SU-DHL-6 (cell line): ENCODE measurements around the gene TRAK2.

ENCODE experiments used
- H2AFZ ChIP-seq: fragments of 200-600 bp; sonication (generic); 2 replicates; pipeline ENCODE4 v1.6.1; 2014; ENCODE audit warnings: low read depth, mild to moderate bottlenecking, moderate library complexity, mixed read lengths, antibody characterized with exemption, low read length; ENCODE audit not compliant: severe bottlenecking
- H3F3A ChIP-seq: fragments of 200-600 bp; shearing (Covaris generic); 2 replicates; pipeline ENCODE4 v1.6.0; 2016; ENCODE audit warnings: antibody characterized with exemption, mild to moderate bottlenecking; ENCODE audit not compliant: insufficient read depth
- H3K27ac ChIP-seq: fragments of 200-600 bp; sonication (generic); 2 replicates; pipeline ENCODE4 v1.5.1; 2016; ENCODE audit warnings: low read depth, mild to moderate bottlenecking, low read length, moderate library complexity, mixed read lengths
- H3K27me3 ChIP-seq: fragments of 200-600 bp; sonication (generic), shearing (Covaris generic); 2 replicates; pipeline ENCODE4 v1.6.0; 2014; ENCODE audit warnings: mild to moderate bottlenecking, low read length
- H3K36me3 ChIP-seq: fragments of 200-600 bp; sonication (generic); 2 replicates; pipeline ENCODE4 v1.6.1; 2014; ENCODE audit warnings: mild to moderate bottlenecking, low read length, mixed read lengths
- H3K4me2 ChIP-seq: fragments of 300-600, 200-600 bp; shearing (Covaris generic), sonication (generic); 2 replicates; pipeline ENCODE4 v1.6.0; 2014; ENCODE audit warnings: low read length, low read depth, mild to moderate bottlenecking; ENCODE audit not compliant: poor library complexity, severe bottlenecking
- H3K4me3 ChIP-seq: fragments of 200-600 bp; sonication (generic); 2 replicates; pipeline ENCODE4 v1.5.1; 2014; ENCODE audit warnings: antibody characterized with exemption, low read length, mild to moderate bottlenecking, mixed read lengths; ENCODE audit not compliant: insufficient read depth, poor library complexity, severe bottlenecking
- H3K79me2 ChIP-seq: fragments of 200-600 bp; sonication (generic); 2 replicates; pipeline ENCODE4 v1.6.1; 2014; ENCODE audit warnings: mild to moderate bottlenecking, low read length, moderate library complexity; ENCODE audit not compliant: insufficient read depth
- H3K9ac ChIP-seq: fragments of 200-600 bp; sonication (generic); 2 replicates; pipeline ENCODE4 v1.7.0; 2014; ENCODE audit warnings: mild to moderate bottlenecking, low read length
- H3K9me2 ChIP-seq: fragments of 200-600 bp; sonication (generic); replicated peaks from 2 replicates; pipeline ENCODE4 v1.6.1; 2014; ENCODE audit warnings: low read length; ENCODE audit not compliant: insufficient read depth
- H3K9me3 ChIP-seq: fragments of 200-600 bp; sonication (generic); 2 replicates; pipeline ENCODE4 v1.6.1; 2014; ENCODE audit warnings: low read length, mixed read lengths; ENCODE audit not compliant: insufficient read depth
- H4K20me1 ChIP-seq: fragments of 200-600 bp; sonication (generic); 2 replicates; pipeline ENCODE4 v1.6.1; 2014; ENCODE audit warnings: low read depth, mild to moderate bottlenecking, antibody characterized with exemption, low read length, moderate library complexity, mixed read lengths
- EZH2phosphoT487 ChIP-seq: fragments of 200-600 bp; sonication (generic), shearing (Covaris generic); conservative IDR thresholded peaks from 2 replicates; pipeline ENCODE4 v1.6.1; 2018; ENCODE audit warnings: mild to moderate bottlenecking, antibody characterized with exemption, low read length, moderate library complexity, mixed read lengths
- TF ChIP-seq, protein P1 (sequence below): fragments of 200-600 bp; sonication (generic); IDR thresholded peaks from one replicate; pipeline ENCODE4 v1.5.1; 2017; ENCODE audit warnings: antibody characterized with exemption, mild to moderate bottlenecking, low read length, moderate library complexity; ENCODE audit not compliant: insufficient read depth, poor library complexity, severe bottlenecking

TRAK2 gene

GRCh38 chr2:201425952-201426351, 25.3 kb downstream of the TRAK2 start:
- Histone ChIP-seq H4K20me1 (no peaks in the 10 kb centered on the region), H3K9me3 (no peaks in the 10 kb centered on the region), H3K27me3 (no peaks in the 10 kb centered on the region), H3K4me3 (no peak overlapping the region), H3K36me3 (no peaks in the 10 kb centered on the region), H3K9ac (no peak overlapping the region), H3F3A (no peaks in the 10 kb centered on the region; the same call in 1 of the 2 replicates), H2AFZ (no peak overlapping the region), H3K4me2 (no peak overlapping the region), H3K27ac (no peak overlapping the region), H3K9me2 (no peaks in the 10 kb centered on the region), H3K79me2 (no peaks in the 10 kb centered on the region)
- TF ChIP-seq, protein P1, sequence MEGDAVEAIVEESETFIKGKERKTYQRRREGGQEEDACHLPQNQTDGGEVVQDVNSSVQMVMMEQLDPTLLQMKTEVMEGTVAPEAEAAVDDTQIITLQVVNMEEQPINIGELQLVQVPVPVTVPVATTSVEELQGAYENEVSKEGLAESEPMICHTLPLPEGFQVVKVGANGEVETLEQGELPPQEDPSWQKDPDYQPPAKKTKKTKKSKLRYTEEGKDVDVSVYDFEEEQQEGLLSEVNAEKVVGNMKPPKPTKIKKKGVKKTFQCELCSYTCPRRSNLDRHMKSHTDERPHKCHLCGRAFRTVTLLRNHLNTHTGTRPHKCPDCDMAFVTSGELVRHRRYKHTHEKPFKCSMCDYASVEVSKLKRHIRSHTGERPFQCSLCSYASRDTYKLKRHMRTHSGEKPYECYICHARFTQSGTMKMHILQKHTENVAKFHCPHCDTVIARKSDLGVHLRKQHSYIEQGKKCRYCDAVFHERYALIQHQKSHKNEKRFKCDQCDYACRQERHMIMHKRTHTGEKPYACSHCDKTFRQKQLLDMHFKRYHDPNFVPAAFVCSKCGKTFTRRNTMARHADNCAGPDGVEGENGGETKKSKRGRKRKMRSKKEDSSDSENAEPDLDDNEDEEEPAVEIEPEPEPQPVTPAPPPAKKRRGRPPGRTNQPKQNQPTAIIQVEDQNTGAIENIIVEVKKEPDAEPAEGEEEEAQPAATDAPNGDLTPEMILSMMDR: no peak
- no peak for TF ChIP-seq EZH2phosphoT487

GRCh38 chr2:201420442-201421113, 30.7 kb downstream of the TRAK2 start:
- Histone ChIP-seq H3K27me3 (no peaks in the 10 kb centered on the region), H3K9me2 (no peaks in the 10 kb centered on the region), H3K27ac (no peak overlapping the region), H3K4me2 (no peak overlapping the region), H3K79me2 (no peaks in the 10 kb centered on the region), H3K4me3 (no peak overlapping the region), H3K9ac (no peak overlapping the region), H4K20me1 (no peaks in the 10 kb centered on the region; the same call in 1 of the 2 replicates), H3K9me3 (no peaks in the 10 kb centered on the region), H2AFZ (no peak overlapping the region), H3K36me3 (no peaks in the 10 kb centered on the region), H3F3A (no peaks in the 10 kb centered on the region; the same call in 1 of the 2 replicates)
- TF ChIP-seq, protein P1: no peak
- TF ChIP-seq EZH2phosphoT487: no peak

DNA sequence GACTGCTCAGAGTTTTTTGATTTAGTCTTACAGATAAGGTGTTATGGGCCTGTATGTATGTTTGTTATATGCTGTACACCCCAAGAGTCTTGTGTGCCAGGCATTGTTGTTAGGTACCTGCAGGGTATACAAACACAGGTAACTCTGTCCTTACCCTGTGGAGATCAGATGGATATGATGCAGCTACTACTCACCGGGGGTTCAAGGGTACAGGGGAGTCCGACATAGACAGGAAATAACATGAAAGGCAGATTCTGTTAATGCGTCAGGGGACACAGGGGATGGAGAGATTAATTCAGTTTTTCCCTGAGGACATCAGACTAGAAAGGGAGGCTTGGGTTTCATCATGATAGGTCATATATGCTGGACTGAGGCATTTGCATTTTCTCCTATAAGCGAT, 31.3 kb downstream of the TRAK2 start:
- Histone ChIP-seq H3F3A (no peaks in the 10 kb centered on the region; the same call in 1 of the 2 replicates), H3K27ac (no peak overlapping the region), H3K9ac (no peak overlapping the region), H3K9me3 (no peaks in the 10 kb centered on the region), H3K4me3 (no peak overlapping the region), H3K9me2 (no peaks in the 10 kb centered on the region), H4K20me1 (no peaks in the 10 kb centered on the region; the same call in 1 of the 2 replicates), H3K36me3 (no peaks in the 10 kb centered on the region), H3K27me3 (no peaks in the 10 kb centered on the region), H3K4me2 (no peak overlapping the region), H2AFZ (no peak overlapping the region), H3K79me2 (no peaks in the 10 kb centered on the region)
- no peak for TF ChIP-seq EZH2phosphoT487
- TF ChIP-seq, protein P1: no peak
